ENCODE results near the gene ETV7. TPM values are rescaled to one million over a fixed set of nuclear protein-coding genes. Genes with fewer than 3 reads are reported as not detected.

ETV7 gene
- total and polyA plus RNA-seq, 4 donors: 0.17 to 0.84 (median 0.36) TPM

- no peak overlapping the region for H3K27ac ChIP-seq (ENCODE audit: low read depth in 1 of 2, low read length in 2 of 2)
- H3K4me3 ChIP-seq (ENCODE audit: low read depth in 1 of 3, low read length in 3 of 3): no peak overlapping the region
- no peak for TF ChIP-seq RAD21 (IDR thresholded peaks at IDR 0.05)
- no peak overlapping the region for H3K9ac ChIP-seq (ENCODE audit: low read depth in 1 of 2, low read length in 2 of 2)
- 78% methylated on average over 4 of the region's 4 CpGs for WGBS
- H3K4me1 ChIP-seq (ENCODE audit: control insufficient read depth in 4 of 4, insufficient read depth in 4 of 4, low read length in 3 of 4): no peaks in the 10 kb centered on the region
- DNase-seq (ENCODE audit: low spot score): no peak
- no peaks in the 10 kb centered on the region for H3K9me3 ChIP-seq (ENCODE audit: control insufficient read depth in 4 of 4, low read length in 3 of 4)
- no peaks in the 10 kb centered on the region for H3K36me3 ChIP-seq (ENCODE audit: control insufficient read depth in 4 of 4, insufficient read depth in 3 of 4, low read depth in 1 of 4, low read length in 3 of 4)
- H3K27me3 ChIP-seq (ENCODE audit: control insufficient read depth in 4 of 4, insufficient read depth in 4 of 4, low read length in 3 of 4): no peaks in the 10 kb centered on the region
These were observed 37.4 kb downstream of the ETV7 start for GRCh38 chr6:36350082-36350481.

- H3K9ac ChIP-seq (ENCODE audit: low read depth in 1 of 2, low read length in 2 of 2): no peak overlapping the region
- H3K27me3 ChIP-seq (ENCODE audit: control insufficient read depth in 4 of 4, insufficient read depth in 4 of 4, low read length in 3 of 4): no peaks in the 10 kb centered on the region
- H3K9me3 ChIP-seq (ENCODE audit: control insufficient read depth in 4 of 4, low read length in 3 of 4): no peaks in the 10 kb centered on the region
- no peak overlapping the region for H3K27ac ChIP-seq (ENCODE audit: low read depth in 1 of 2, low read length in 2 of 2)
- no peak for DNase-seq (ENCODE audit: low spot score)
- no peak overlapping the region for H3K4me3 ChIP-seq (ENCODE audit: low read depth in 1 of 3, low read length in 3 of 3)
- H3K36me3 ChIP-seq (ENCODE audit: control insufficient read depth in 4 of 4, insufficient read depth in 3 of 4, low read depth in 1 of 4, low read length in 3 of 4): no peaks in the 10 kb centered on the region
- WGBS: 65% methylated on average over 6 of the region's 6 CpGs
- no peaks in the 10 kb centered on the region for H3K4me1 ChIP-seq (ENCODE audit: control insufficient read depth in 4 of 4, insufficient read depth in 4 of 4, low read length in 3 of 4)
- TF ChIP-seq ATF3 (IDR thresholded peaks at IDR 0.05) (no peak), EGR1 (IDR thresholded peaks at IDR 0.05; ENCODE audit: low read depth in 2 of 2) (no peak), NR2F2 (IDR thresholded peaks at IDR 0.05) (no peak), TAF1 (conservative IDR thresholded peaks at IDR 0.05) (no peak), CTCF (IDR thresholded peaks at IDR 0.05; ENCODE audit: low read depth, low read length, missing input control) (no peak), HNF4A (conservative IDR thresholded peaks at IDR 0.05) (no peak)
These were observed 38.2 kb downstream of the ETV7 start for GRCh38 chr6:36349240-36349639.

GRCh38 chr6:36347621-36348020 is 39.8 kb downstream of the ETV7 start:
- Histone ChIP-seq H3K9me3 (ENCODE audit: control insufficient read depth in 4 of 4, low read length in 3 of 4) (no peaks in the 10 kb centered on the region), H3K27ac (ENCODE audit: low read depth in 1 of 2, low read length in 2 of 2) (no peak overlapping the region), H3K4me1 (ENCODE audit: control insufficient read depth in 4 of 4, insufficient read depth in 4 of 4, low read length in 3 of 4) (no peaks in the 10 kb centered on the region), H3K36me3 (ENCODE audit: control insufficient read depth in 4 of 4, insufficient read depth in 3 of 4, low read depth in 1 of 4, low read length in 3 of 4) (no peaks in the 10 kb centered on the region), H3K27me3 (ENCODE audit: control insufficient read depth in 4 of 4, insufficient read depth in 4 of 4, low read length in 3 of 4) (no peaks in the 10 kb centered on the region), H3K4me3 (ENCODE audit: low read depth in 1 of 3, low read length in 3 of 3) (no peak overlapping the region), H3K9ac (ENCODE audit: low read depth in 1 of 2, low read length in 2 of 2) (no peak overlapping the region)
- peak; percentile 66 for DNase-seq (ENCODE audit: low spot score)
- TF ChIP-seq JUND (IDR thresholded peaks at IDR 0.05) (no peak), GABPA (IDR thresholded peaks at IDR 0.05 in 1 of 2, conservative IDR thresholded peaks at IDR 0.05 in 1 of 2) (no peak), NR2F2 (IDR thresholded peaks at IDR 0.05) (no peak), HNF4A (conservative IDR thresholded peaks at IDR 0.05) (no peak), REST (IDR thresholded peaks at IDR 0.05) (no peak), FOXA1 (IDR thresholded peaks at IDR 0.05) (no peak), RAD21 (IDR thresholded peaks at IDR 0.05) (no peak), TAF1 (conservative IDR thresholded peaks at IDR 0.05) (no peak), ZBTB33 (IDR thresholded peaks at IDR 0.05) (no peak), EGR1 (IDR thresholded peaks at IDR 0.05; ENCODE audit: low read depth in 2 of 2) (no peak), FOXA2 (IDR thresholded peaks at IDR 0.05) (no peak), RXRA (IDR thresholded peaks at IDR 0.05) (no peak), YY1 (IDR thresholded peaks at IDR 0.05) (no peak), MAX (IDR thresholded peaks at IDR 0.05) (no peak), CTCF (IDR thresholded peaks at IDR 0.05; ENCODE audit: low read depth, low read length, missing input control) (no peak), SP1 (IDR thresholded peaks at IDR 0.05) (no peak)
- 89% methylated on average over 4 of the region's 4 CpGs for WGBS

Measured in liver (tissue), 9 donors.